Neural cell (in vitro differentiated cells): ENCODE data around the gene NDFIP2.

Source experiments
- EP300 ChIP-seq: fragments of 450-650 bp; conservative IDR thresholded peaks from 2 replicates; pipeline ENCODE4 v1.6.1; 2014; ENCODE audit warnings: antibody characterized with exemption, mild to moderate bottlenecking, moderate library complexity; ENCODE audit not compliant: poor library complexity, severe bottlenecking
- EZH2 ChIP-seq: fragments of 200-600, 300-800 bp; shearing (Covaris generic), sonication (generic); IDR thresholded peaks from 2 replicates; pipeline ENCODE4 v1.6.1; 2014; ENCODE audit warnings: antibody characterized with exemption, low read length, borderline replicate concordance, mild to moderate bottlenecking; ENCODE audit not compliant: insufficient read depth, poor library complexity, severe bottlenecking
- POLR2AphosphoS5 ChIP-seq: IDR thresholded peaks from 2 replicates; pipeline ENCODE4 v1.6.1; 2012
- SMC3 ChIP-seq: fragments of 450-650 bp; conservative IDR thresholded peaks from 2 replicates; pipeline ENCODE4 v1.6.1; 2014; ENCODE audit warnings: antibody characterized with exemption, mild to moderate bottlenecking, moderate library complexity; ENCODE audit not compliant: poor library complexity
- TAF1 ChIP-seq: IDR thresholded peaks from 2 replicates; pipeline ENCODE4 v1.6.1; 2012; ENCODE audit warnings: low read depth
- TF ChIP-seq, protein P1 (sequence below): fragments of 450-650 bp; IDR thresholded peaks from 2 replicates; pipeline ENCODE4 v1.5.1; 2014; ENCODE audit warnings: antibody characterized with exemption, mild to moderate bottlenecking, moderate library complexity; ENCODE audit not compliant: poor library complexity, severe bottlenecking
- TF ChIP-seq, protein P2 (sequence below): IDR thresholded peaks from 2 replicates; pipeline ENCODE4 v1.6.1; 2012; ENCODE audit warnings: borderline replicate concordance

DNA sequence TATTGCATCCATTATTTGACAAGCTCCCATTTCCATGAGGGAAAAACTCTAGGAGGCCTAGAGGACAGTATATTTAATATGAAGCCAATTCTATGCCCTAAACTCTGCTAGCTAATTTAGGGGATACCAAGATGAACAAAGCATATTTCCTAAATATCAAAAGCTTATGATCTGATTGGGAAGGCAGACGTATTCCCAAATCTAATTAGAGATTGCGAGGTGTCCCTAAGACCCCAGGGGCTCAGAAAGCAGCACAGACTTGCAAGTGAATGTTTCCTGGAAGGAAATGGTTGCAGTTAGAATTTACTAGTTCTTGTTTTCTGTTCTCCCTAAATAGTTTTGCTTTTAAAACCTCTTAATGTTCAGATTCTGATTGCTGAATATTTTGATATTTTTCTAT is 30.7 kb downstream of the NDFIP2 start:
- TF ChIP-seq, protein P1, sequence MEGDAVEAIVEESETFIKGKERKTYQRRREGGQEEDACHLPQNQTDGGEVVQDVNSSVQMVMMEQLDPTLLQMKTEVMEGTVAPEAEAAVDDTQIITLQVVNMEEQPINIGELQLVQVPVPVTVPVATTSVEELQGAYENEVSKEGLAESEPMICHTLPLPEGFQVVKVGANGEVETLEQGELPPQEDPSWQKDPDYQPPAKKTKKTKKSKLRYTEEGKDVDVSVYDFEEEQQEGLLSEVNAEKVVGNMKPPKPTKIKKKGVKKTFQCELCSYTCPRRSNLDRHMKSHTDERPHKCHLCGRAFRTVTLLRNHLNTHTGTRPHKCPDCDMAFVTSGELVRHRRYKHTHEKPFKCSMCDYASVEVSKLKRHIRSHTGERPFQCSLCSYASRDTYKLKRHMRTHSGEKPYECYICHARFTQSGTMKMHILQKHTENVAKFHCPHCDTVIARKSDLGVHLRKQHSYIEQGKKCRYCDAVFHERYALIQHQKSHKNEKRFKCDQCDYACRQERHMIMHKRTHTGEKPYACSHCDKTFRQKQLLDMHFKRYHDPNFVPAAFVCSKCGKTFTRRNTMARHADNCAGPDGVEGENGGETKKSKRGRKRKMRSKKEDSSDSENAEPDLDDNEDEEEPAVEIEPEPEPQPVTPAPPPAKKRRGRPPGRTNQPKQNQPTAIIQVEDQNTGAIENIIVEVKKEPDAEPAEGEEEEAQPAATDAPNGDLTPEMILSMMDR: no peak
- TF ChIP-seq EP300 (no peak), SMC3 (no peak), TAF1 (no peak), POLR2AphosphoS5 (no peak), EZH2 (no peak)
- TF ChIP-seq, protein P2, sequence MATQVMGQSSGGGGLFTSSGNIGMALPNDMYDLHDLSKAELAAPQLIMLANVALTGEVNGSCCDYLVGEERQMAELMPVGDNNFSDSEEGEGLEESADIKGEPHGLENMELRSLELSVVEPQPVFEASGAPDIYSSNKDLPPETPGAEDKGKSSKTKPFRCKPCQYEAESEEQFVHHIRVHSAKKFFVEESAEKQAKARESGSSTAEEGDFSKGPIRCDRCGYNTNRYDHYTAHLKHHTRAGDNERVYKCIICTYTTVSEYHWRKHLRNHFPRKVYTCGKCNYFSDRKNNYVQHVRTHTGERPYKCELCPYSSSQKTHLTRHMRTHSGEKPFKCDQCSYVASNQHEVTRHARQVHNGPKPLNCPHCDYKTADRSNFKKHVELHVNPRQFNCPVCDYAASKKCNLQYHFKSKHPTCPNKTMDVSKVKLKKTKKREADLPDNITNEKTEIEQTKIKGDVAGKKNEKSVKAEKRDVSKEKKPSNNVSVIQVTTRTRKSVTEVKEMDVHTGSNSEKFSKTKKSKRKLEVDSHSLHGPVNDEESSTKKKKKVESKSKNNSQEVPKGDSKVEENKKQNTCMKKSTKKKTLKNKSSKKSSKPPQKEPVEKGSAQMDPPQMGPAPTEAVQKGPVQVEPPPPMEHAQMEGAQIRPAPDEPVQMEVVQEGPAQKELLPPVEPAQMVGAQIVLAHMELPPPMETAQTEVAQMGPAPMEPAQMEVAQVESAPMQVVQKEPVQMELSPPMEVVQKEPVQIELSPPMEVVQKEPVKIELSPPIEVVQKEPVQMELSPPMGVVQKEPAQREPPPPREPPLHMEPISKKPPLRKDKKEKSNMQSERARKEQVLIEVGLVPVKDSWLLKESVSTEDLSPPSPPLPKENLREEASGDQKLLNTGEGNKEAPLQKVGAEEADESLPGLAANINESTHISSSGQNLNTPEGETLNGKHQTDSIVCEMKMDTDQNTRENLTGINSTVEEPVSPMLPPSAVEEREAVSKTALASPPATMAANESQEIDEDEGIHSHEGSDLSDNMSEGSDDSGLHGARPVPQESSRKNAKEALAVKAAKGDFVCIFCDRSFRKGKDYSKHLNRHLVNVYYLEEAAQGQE: no peak
